HG03354 (cell line): ENCODE data around the gene SIM2.
"Not testable (repeated sequence)": the region's sequence is repeated elsewhere in the genome, so short reads cannot be mapped to it uniquely, and the experiment has no call there.

Experiments used
- ATAC-seq: cut with Tn5 transposase; IDR thresholded peaks from one replicate; pipeline ENCODE4 v1.9.1; 2021; ENCODE audit warnings: mild to moderate bottlenecking; ENCODE audit not compliant: unreplicated experiment, poor library complexity, severe bottlenecking

SIM2 gene

DNA sequence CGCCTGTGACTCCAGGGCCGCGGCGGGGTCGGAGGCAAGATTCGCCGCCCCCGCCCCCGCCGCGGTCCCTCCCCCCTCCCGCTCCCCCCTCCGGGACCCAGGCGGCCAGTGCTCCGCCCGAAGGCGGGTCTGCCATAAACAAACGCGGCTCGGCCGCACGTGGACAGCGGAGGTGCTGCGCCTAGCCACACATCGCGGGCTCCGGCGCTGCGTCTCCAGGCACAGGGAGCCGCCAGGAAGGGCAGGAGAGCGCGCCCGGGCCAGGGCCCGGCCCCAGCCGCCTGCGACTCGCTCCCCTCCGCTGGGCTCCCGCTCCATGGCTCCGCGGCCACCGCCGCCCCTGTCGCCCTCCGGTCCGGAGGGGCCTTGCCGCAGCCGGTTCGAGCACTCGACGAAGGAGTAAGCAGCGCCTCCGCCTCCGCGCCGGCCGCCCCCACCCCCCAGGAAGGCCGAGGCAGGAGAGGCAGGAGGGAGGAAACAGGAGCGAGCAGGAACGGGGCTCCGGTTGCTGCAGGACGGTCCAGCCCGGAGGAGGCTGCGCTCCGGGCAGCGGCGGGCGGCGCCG is at the start of gene SIM2:
Gene SIM2 (plus strand): TSS at position 135 of the 565 bp plus-strand sequence. CDS start 632 bp downstream, outside the sequence.
- ATAC-seq, result no peak

GRCh38 chr21:36654324-36654723 is 44.6 kb upstream of the SIM2 start:
- no peak for ATAC-seq

DNA sequence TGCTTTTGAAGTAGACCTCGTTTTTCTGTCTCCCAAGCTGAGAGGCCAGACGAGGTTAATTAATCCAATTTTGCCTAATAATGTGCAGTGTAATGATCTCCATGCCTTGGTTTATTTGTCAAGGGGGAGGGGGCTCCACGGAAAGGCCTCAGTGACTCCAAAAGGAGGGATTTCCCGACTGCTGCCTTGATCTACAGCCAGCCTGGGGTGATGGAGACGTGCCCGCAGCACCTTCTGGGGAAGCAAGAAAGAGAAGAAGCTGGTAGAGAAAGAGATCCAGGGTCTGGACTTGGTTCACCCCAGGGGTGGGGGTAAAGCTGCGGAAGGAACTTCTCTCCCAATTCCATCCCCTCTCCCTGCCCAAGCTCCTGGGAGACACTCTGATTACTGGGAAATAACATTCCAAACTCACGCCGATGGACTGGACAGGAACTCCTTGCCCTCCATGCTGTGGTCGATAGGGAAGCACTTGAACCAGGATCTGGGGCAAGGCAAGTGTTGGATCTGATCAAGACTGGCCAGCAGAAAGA is 44.1 kb upstream of the SIM2 start:
- ATAC-seq, result no peak

DNA sequence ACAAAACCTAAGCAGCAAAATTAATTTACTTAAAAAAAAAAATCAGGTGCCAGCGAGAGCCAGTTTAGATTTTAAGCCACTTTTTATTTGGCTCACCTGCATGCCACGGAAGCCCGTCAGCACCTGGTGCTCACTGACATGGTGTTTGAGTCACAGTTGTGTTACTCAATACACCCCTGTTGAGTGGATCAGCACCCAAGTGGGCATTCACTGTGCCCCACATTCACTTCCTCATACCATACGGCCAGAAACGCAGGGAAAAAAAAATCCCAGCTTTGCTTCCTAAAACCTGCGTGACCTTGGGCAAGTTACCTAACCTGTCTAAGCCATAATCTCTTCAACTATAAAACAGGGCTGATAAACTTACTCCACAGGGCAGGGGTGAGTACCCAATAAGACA is 42.8 kb upstream of the SIM2 start:
- ATAC-seq, result no peak

DNA sequence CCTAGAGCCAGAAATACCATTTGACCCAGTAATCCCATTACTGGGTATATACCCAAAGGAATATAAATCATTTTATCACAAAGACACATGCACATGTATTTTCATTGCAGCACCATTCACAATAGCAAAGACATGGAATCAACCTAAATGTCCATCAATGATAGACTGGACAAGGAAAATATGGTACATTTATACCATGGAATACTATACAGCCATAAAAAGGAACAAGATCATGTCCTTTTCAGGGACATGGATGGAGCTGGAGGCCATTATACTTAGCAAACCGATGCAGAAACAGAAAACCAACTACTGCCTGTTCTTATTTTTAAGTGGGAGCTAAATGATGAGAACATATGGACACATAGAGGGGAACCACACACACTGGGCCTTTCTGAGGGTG is 41.6 kb upstream of the SIM2 start:
- not testable (repeated sequence) for ATAC-seq

DNA sequence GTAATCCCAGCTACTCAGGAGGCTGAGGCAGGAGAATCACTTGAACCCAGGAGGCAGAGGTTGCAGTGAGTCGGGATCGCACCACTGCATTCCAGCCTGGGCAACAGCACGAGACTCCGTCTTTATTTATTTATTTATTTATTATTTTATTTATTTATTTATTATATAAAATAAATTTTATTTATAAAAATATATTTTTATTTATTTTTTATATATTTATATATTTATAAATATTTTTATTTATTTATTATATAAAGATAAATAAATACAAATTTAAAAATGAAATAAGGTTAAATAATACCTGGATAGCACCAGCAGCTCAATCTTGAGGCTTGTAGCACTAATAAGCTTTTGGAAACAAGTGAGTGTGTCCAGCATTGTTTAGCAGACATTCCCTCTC is 40.9 kb upstream of the SIM2 start:
- no peak for ATAC-seq

DNA sequence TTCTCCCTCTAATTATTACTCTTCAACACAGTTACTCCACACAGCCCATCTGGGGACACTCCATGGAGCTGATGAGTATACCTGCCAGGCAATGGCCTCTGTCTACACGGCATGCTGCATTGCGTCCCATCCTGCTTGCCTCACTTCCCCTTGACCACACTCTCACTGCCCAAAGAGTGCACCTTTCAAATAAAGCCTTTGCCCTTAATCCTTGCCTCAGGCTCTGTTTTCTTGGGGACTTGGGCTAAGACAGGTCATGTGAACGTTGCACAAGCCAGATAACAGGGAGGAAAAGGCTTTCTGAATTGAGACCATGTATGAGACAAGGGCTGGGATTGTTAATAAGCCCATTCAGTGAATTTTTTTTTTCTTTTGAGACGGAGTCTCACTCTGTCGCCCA is 40.0 kb upstream of the SIM2 start:
- ATAC-seq, result no peak

DNA sequence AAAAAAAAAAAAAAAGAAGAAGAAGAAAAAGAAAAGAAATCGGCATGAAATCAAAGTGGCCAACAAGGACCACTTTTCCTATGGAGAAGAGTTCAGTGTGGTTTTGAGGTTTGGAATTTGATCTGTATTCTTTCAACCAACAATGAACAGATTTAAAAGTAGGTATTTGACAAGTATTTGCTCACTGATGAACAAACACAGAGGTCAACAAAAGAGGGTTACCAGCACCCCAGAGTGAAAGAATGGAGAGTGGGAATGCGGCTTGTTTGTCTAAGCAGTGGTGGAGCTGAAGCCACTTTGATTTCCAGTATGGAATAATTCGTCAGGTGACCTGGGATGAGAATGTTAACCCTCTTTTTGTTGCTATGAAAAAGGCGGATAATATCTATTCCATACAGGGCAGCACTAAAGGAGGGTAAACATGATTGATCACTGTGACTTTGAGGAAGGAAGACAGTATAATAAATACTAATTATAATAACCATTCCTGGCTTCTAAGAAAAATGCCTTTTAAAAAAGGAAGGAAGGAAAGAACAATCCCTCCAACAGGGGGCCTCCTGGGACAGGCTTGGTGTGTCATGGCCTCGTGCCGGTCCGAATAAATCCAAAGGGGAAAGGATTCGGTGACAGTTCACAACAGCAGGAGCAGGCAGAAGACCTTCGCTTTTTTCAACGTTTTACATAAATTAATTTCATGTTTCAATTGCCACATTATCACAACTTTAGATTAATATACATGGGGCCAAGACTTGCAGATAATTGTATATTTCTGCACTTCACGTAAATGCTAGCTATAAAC is 37.2 kb upstream of the SIM2 start:
- no peak for ATAC-seq

GRCh38 chr21:36663033-36663855 is 35.7 kb upstream of the SIM2 start:
- ATAC-seq, result no peak

DNA sequence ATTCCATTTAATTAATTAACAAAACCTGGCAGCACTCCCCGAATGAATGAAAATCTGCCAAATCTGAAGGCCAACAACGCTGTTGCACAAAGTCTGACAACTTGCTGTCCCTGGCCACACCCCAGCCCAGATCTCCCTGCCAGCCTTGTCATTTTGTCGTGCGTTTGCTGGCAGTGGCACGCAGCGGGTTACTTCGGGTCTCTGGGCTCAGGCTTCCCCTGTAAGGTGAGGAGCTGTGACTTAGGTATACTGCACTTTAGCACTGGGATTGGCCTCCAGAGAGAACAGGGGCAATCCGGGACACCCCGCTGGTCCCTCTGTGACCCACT is 34.3 kb upstream of the SIM2 start:
- ATAC-seq, result no peak

- no peak for ATAC-seq
These were observed 33.1 kb upstream of the SIM2 start for GRCh38 chr21:36665806-36666205.

GRCh38 chr21:36668713-36669112 is 30.2 kb upstream of the SIM2 start:
- no peak for ATAC-seq

DNA sequence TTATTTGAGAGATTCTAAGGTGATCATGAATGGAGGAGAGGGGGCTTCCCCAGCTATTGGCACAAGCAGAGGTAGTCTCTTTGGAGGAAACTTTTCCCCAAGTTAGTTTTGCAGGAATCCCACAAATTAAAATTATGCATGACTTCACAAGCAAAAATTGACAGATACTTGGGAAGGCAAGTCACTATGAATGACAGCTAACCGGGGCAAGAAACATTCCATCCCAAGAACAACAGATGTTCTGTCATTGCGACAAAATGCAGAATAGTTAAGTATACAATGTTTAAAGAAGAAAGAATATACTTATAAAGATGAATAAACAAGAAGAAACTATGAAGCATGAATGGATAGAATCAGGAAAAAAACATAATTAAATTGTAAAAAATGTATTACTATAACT is 27.1 kb upstream of the SIM2 start:
- ATAC-seq, result no peak

GRCh38 chr21:36672296-36672695 is 26.6 kb upstream of the SIM2 start:
- not testable (repeated sequence) for ATAC-seq

DNA sequence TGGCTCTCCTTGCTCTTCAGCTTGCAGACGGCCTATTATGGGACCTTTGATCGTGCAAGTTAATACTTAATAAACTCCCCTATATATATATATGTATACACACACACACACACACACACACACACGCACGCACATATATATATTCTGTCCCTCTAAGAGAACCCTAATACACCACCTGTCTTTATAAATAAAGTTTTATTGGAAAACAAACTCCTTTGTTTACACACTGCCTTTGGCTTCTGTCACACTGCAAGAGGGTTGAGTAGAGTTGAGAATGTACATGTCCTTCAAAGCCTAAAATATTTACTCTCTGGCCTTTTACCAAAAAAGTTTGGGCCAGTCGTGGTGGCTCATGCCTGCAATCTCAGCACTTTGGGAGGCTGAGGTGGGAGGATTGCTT is 26.2 kb upstream of the SIM2 start:
- ATAC-seq, result no peak

GRCh38 chr21:36676039-36676950 is 22.6 kb upstream of the SIM2 start:
- ATAC-seq, result no peak

GRCh38 chr21:36677443-36677842 is 21.5 kb upstream of the SIM2 start:
- no peak for ATAC-seq

DNA sequence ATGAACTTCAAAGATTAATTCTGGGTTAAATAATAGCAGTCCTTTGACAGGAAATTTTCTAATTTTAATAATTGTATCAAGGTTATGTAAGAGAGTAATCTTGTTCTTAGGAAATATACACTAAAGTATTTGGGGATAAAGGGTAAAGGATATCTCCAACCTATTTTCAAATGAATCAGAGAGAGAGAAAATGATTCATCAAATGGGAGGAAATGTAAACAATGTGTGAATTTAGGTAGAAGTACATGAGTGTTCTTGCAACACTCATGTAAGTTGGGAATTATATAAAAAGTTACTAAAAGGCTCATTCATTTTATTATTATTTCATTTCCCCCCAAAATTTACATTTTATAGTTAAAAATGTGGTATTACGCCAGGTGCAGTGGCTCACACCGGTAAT is 20.4 kb upstream of the SIM2 start:
- no peak for ATAC-seq

DNA sequence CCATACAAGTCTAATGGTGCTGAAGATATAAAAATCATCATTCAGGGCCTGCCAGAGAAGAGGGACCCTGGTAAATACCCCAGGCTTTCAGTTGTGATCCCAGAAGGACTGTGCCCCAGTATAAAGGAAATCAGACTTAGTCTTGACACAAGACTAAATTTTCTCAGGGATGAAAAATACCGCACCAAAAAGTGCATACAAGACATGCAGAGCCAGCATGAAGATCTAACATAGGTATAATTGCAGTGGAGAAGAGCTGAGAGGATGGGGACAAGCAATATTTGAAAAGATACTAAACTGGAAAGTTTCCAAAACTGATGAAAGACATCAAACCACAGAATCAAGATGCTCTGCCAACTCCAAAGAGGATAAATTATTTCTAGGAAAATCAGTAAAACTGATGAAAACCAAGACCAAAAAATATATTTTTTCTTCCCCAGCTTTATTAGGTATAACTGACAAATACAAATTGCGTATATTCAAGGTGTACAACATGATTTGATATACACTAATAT is 17.7 kb upstream of the SIM2 start:
- no peak for ATAC-seq
